ENCODE results near the gene RASSF3. TPM values are rescaled to one million over a fixed set of nuclear protein-coding genes. Genes with fewer than 3 reads are reported as not detected.

Gene RASSF3
- total and polyA plus RNA-seq, 2 experiments from 2014 or later = 4.8 to 23.6 TPM

GRCh38 chr12:64695550-64695949 is 85.3 kb downstream of the RASSF3 start:
- TF ChIP-seq CTCF (IDR thresholded peaks at IDR 0.05; ENCODE audit: low read depth, low read length) = no peak
- Histone ChIP-seq H3K4me1 (ENCODE audit: low read depth) (peaks cover 21% of the 10 kb centered on the region), H3K36me3 (no peaks in the 10 kb centered on the region), H3K4me3 (no peak overlapping the region), H3K27ac (peak overlapping the region; percentile 61), H3K9me3 (ENCODE audit: low read depth) (no peaks in the 10 kb centered on the region), H3K27me3 (no peaks in the 10 kb centered on the region)
- no peak for DNase-seq (ENCODE audit: low read depth in 1 of 2, low spot score in 1 of 2)

- H3K4me3 ChIP-seq = no peak overlapping the region
- no peaks in the 10 kb centered on the region for H3K9me3 ChIP-seq (ENCODE audit: low read depth)
- DNase-seq (ENCODE audit: low read depth in 1 of 2, low spot score in 1 of 2) = peak; percentile 46 to 59
- peak; percentile 39 for TF ChIP-seq CTCF (IDR thresholded peaks at IDR 0.05; ENCODE audit: low read depth, low read length)
- H3K36me3 ChIP-seq = no peaks in the 10 kb centered on the region
- H3K4me1 ChIP-seq (ENCODE audit: low read depth) = peaks cover 16% of the 10 kb centered on the region
- no peaks in the 10 kb centered on the region for H3K27me3 ChIP-seq
- H3K27ac ChIP-seq = peak overlapping the region; percentile 37
Measured at GRCh38 chr12:64696080-64696741, 85.9 kb downstream of the RASSF3 start.

GRCh38 chr12:64699504-64700115 is 89.3 kb downstream of the RASSF3 start:
- Histone ChIP-seq H3K9me3 (ENCODE audit: low read depth) (no peaks in the 10 kb centered on the region), H3K27ac (no peak overlapping the region), H3K36me3 (no peaks in the 10 kb centered on the region), H3K4me3 (no peak overlapping the region), H3K4me1 (ENCODE audit: low read depth) (peaks cover 7% of the 10 kb centered on the region), H3K27me3 (no peaks in the 10 kb centered on the region)
- TF ChIP-seq CTCF (IDR thresholded peaks at IDR 0.05; ENCODE audit: low read depth, low read length) = no peak
- DNase-seq (ENCODE audit: low read depth in 1 of 2, low spot score in 1 of 2) = peak in 1 of 2 donors; percentile 45

- Histone ChIP-seq H3K4me3 (no peak overlapping the region), H3K36me3 (no peaks in the 10 kb centered on the region), H3K27me3 (no peaks in the 10 kb centered on the region), H3K27ac (no peak overlapping the region), H3K9me3 (ENCODE audit: low read depth) (no peaks in the 10 kb centered on the region), H3K4me1 (ENCODE audit: low read depth) (peaks cover 7% of the 10 kb centered on the region)
- DNase-seq (ENCODE audit: low read depth in 1 of 2, low spot score in 1 of 2) = no peak
- TF ChIP-seq CTCF (IDR thresholded peaks at IDR 0.05; ENCODE audit: low read depth, low read length) = no peak
Measured at GRCh38 chr12:64700532-64700931, 90.2 kb downstream of the RASSF3 start.

GRCh38 chr12:64701283-64701682 is 91.0 kb downstream of the RASSF3 start:
- H3K4me3 ChIP-seq = no peak overlapping the region
- H3K27ac ChIP-seq = no peak overlapping the region
- DNase-seq (ENCODE audit: low read depth in 1 of 2, low spot score in 1 of 2) = no peak

More at GRCh38 chr12:64701283-64701682, 91.0 kb downstream of the RASSF3 start:
- TF ChIP-seq CTCF (IDR thresholded peaks at IDR 0.05; ENCODE audit: low read depth, low read length) = no peak
- Histone ChIP-seq H3K9me3 (ENCODE audit: low read depth) (no peaks in the 10 kb centered on the region), H3K4me1 (ENCODE audit: low read depth) (peaks cover 7% of the 10 kb centered on the region), H3K36me3 (no peaks in the 10 kb centered on the region), H3K27me3 (no peaks in the 10 kb centered on the region)
